ENCODE data around the gene PTBP3. TPM values are rescaled to one million over a fixed set of nuclear protein-coding genes. Genes with fewer than 3 reads are reported as not detected.

Gene PTBP3
- total RNA-seq, 1 donor from 2014 or later = 39.4 TPM

- DNase-seq (ENCODE audit: low read depth, low spot score) = no peak
Measured at GRCh38 chr9:112169368-112169767, 164.1 kb downstream of the PTBP3 start.

GRCh38 chr9:112168197-112168596, 165.2 kb downstream of the PTBP3 start:
- DNase-seq (ENCODE audit: low read depth, low spot score) = no peak

Other genes starting within 250 kb of the PTBP3 start
- 29.5 and 46.5 TPM in 2 replicates for gene SUSD1, start 158.3 kb downstream of the PTBP3 start, total RNA-seq
- 22.9 and 30.9 TPM in 2 replicates for gene HSDL2, start 46.5 kb upstream of the PTBP3 start, total RNA-seq
- 0.79 and 2.1 TPM in 2 replicates for gene KIAA1958, start 153.2 kb upstream of the PTBP3 start, total RNA-seq